Activated T-cell treated with anti-CD3 and anti-CD28 coated beads, Interleukin-2, amount 50 U/mL, for 72 hours (primary cell): ENCODE data around the gene HDGF. TPM values are rescaled to one million over a fixed set of nuclear protein-coding genes. Genes with fewer than 3 reads are reported as not detected.

ENCODE experiments used
- ATAC-seq, 2 donors: fragments of 150-1000 bp; cut with Tn5 transposase; replicated peaks in 1 of 2; 2 replicates each; pipeline ENCODE4 v1.10.0; 2021; ENCODE audit warnings: moderate library complexity in 2 of 2, mild to moderate bottlenecking in 1 of 2
- DNase-seq, 2 donors: peaks; one replicate each; pipeline ENCODE4 v3.0.0; 2021 to 2022; ENCODE audit warnings: mixed read lengths in 1 of 2
- H3K27ac Mint-ChIP-seq: one replicate; pipeline ENCODE4 v1.8.0; 2022; ENCODE audit warnings: mild to moderate bottlenecking, moderate library complexity, mixed read lengths
- H3K27me3 Mint-ChIP-seq: one replicate; pipeline ENCODE4 v1.8.0; 2022; ENCODE audit warnings: low read depth, mixed read lengths
- H3K36me3 Mint-ChIP-seq, 2 donors: one replicate each; pipeline ENCODE4 v1.8.0; 2022; ENCODE audit warnings: mixed read lengths in 2 of 2, mild to moderate bottlenecking in 1 of 2; ENCODE audit not compliant: insufficient read depth in 2 of 2
- H3K4me1 Mint-ChIP-seq: one replicate; pipeline ENCODE4 v1.8.0; 2022; ENCODE audit warnings: low read depth, mixed read lengths
- H3K4me3 Mint-ChIP-seq, 2 donors: one replicate each; pipeline ENCODE4 v1.8.0; 2022; ENCODE audit warnings: mild to moderate bottlenecking in 2 of 2, mixed read lengths in 2 of 2, moderate library complexity in 2 of 2
- H3K9me3 Mint-ChIP-seq, 2 donors: one replicate each; pipeline ENCODE4 v1.8.0; 2022; ENCODE audit warnings: mixed read lengths in 2 of 2
- total RNA-seq, 2 donors: library from RNA; stranded (reverse); gene quantifications; one replicate each; pipeline ENCODE4 v1.2.3, GENCODE V29; 2022

Gene HDGF
- total RNA-seq, 2 donors from 2014 or later, result 185 to 217 TPM

GRCh38 chr1:156747742-156748669 lies 3.5 kb downstream of the HDGF start:
- peak overlapping the region; percentile 93 for H3K27ac Mint-ChIP-seq
- H3K36me3 Mint-ChIP-seq, result peaks cover 15 to 17% of the 10 kb centered on the region in 2 donors
- ATAC-seq, result no peak
- H3K4me1 Mint-ChIP-seq, result peaks cover 59% of the 10 kb centered on the region
- no peak for DNase-seq
- H3K27me3 Mint-ChIP-seq, result no peaks in the 10 kb centered on the region
- no peaks in the 10 kb centered on the region for H3K9me3 Mint-ChIP-seq
- H3K4me3 Mint-ChIP-seq, result peak overlapping the region; percentile 89 to 92

GRCh38 chr1:156746728-156747631 lies 4.5 kb downstream of the HDGF start:
- peak overlapping the region; percentile 89 to 92 for H3K4me3 Mint-ChIP-seq
- no peaks in the 10 kb centered on the region for H3K9me3 Mint-ChIP-seq
- H3K27ac Mint-ChIP-seq, result peak overlapping the region; percentile 93
- peaks cover 65% of the 10 kb centered on the region for H3K4me1 Mint-ChIP-seq
- ATAC-seq (no peak), DNase-seq (peak; percentile 43 to 49)
- peaks cover 15 to 16% of the 10 kb centered on the region in 2 donors for H3K36me3 Mint-ChIP-seq
- no peaks in the 10 kb centered on the region for H3K27me3 Mint-ChIP-seq

DNA sequence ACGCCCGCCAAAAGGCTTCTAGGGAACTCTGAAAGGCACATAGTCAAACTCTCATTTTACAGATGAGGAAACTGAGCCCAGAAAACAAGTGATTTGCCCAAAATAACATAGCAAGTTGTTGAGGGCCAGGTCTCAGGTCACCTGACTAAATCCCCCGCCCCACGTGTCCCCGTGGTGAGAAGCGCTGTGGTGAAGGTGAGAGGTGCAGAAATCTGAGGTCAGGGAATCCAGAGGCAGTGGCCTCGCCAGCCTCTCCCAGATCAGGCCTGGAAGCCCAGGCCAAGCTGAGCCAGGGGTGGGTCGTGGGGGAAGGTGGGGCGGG lies 5.1 kb downstream of the HDGF start:
- Mint-ChIP-seq H3K27me3 (no peaks in the 10 kb centered on the region), H3K4me3 (peak overlapping the region; percentile 89 to 92), H3K9me3 (no peaks in the 10 kb centered on the region), H3K4me1 (peaks cover 71% of the 10 kb centered on the region), H3K36me3 (peaks cover 15% of the 10 kb centered on the region in 2 donors), H3K27ac (peak overlapping the region; percentile 76)
- DNase-seq, result no peak
- no peak for ATAC-seq

- H3K9me3 Mint-ChIP-seq, result no peaks in the 10 kb centered on the region
- H3K4me3 Mint-ChIP-seq, result peak overlapping the region; percentile 89 to 92
These were observed 5.6 kb downstream of the HDGF start for GRCh38 chr1:156745881-156746280.

GRCh38 chr1:156744786-156745419 lies 6.6 kb downstream of the HDGF start:
- Mint-ChIP-seq H3K36me3 (peaks cover 11 to 18% of the 10 kb centered on the region in 2 donors), H3K4me1 (peaks cover 73% of the 10 kb centered on the region), H3K4me3 (no peak overlapping the region), H3K27ac (peak overlapping the region; percentile 76), H3K9me3 (no peaks in the 10 kb centered on the region), H3K27me3 (no peaks in the 10 kb centered on the region)
- no peak for DNase-seq
- no peak for ATAC-seq

More at GRCh38 chr1:156745881-156746280, 5.6 kb downstream of the HDGF start:
- peak overlapping the region; percentile 76 for H3K27ac Mint-ChIP-seq
- ATAC-seq, result no peak
- H3K4me1 Mint-ChIP-seq, result peaks cover 74% of the 10 kb centered on the region
- no peaks in the 10 kb centered on the region for H3K27me3 Mint-ChIP-seq
- H3K36me3 Mint-ChIP-seq, result peaks cover 17% of the 10 kb centered on the region in 2 donors
- no peak for DNase-seq

DNA sequence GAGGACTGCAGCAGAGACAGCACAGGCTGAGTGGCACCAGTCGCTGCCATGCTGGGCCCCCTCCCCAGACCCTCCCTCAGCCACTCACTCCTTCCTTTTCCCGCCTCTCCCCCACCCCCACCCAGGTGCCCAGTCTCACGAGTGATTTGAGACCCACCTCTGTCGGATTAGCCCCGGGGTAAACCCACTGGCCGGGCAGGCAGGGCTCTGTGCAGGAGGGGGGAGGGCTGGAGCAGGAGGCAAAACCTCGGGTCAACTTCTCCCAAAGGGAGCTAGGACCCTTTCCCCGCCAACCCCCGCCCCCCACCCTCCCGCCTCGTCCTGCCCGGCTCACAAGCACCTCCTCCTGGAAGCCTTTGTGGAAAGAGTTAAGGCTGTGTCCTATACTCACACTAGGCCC lies 7.1 kb downstream of the HDGF start:
- ATAC-seq (no peak), DNase-seq (no peak)
- no peaks in the 10 kb centered on the region for H3K27me3 Mint-ChIP-seq
- no peak overlapping the region for H3K4me3 Mint-ChIP-seq
- peaks cover 7 to 18% of the 10 kb centered on the region in 2 donors for H3K36me3 Mint-ChIP-seq
- H3K4me1 Mint-ChIP-seq, result peaks cover 69% of the 10 kb centered on the region
- H3K9me3 Mint-ChIP-seq, result no peaks in the 10 kb centered on the region
- peak overlapping the region; percentile 72 for H3K27ac Mint-ChIP-seq

DNA sequence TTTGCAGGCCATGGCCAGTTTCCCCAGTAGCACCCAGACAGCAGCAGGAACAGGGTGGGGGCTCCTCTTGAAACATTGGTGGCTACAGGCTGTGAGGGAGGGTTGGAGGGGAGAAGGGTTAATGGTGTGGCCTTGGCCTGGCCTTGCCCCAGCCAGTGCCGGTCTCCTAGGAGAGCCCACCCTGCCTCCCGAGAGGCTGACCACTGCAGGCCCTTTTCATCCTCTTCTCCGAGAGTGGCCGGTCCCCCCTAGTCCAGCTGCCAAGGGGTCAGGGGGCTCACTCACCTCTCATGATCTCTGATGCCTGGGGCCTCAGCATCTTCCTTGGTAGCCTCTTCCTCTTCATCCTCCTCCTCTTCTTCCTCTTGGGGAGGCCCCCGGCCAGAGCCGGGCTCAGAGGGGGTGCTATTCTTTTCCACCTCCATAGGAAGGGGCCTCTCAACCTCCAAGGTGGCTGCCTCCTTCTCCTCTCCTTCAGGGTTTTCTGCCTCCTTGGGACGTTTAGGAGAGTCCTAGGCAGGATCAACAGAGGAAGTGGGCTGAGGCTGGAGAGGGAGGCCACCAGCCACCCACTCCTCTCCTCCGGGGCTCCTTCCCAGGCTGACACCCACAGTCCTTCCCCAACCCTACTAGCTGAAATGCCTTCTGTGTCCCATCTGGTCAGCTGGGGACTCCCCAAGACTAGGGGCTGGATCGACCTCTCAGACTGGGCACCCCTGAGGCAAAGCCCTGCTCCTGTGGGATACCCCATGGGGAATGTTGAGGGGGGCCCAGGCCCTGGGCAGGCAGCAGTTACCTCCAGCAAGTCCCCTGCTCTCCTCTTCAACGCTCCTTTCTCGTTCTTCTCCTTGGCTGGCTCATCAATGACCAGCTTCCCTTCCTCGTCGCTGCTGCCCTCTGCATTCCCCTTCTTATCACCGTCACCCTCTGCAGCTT lies 7.8 kb downstream of the HDGF start:
- Mint-ChIP-seq H3K36me3 (peaks cover 7 to 16% of the 10 kb centered on the region in 2 donors), H3K27ac (peak overlapping the region; percentile 72), H3K4me3 (peak overlapping the region in 1 of 2 donors; percentile 53), H3K4me1 (peaks cover 69% of the 10 kb centered on the region), H3K9me3 (no peaks in the 10 kb centered on the region), H3K27me3 (no peaks in the 10 kb centered on the region)
- DNase-seq, result no peak
- no peak for ATAC-seq

DNA sequence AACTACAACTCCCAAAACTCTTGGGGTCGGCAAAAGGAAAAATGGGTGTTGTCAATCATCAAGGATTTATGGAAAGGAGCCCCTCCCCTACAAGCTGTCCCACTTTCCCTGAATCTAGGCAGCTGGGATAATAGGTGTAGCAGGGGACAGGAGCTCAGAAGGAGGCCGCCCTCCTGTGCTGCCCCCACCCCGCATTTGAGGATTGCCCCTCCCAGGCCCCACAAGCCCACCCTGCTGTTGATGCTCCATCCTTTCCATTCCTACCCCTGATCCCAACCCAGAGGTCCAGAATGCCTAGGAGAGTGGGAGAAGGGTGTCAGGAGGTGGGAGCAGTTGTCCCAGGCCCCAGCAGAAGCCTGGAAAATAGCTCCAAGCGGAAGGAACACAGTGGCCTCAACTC lies 8.7 kb downstream of the HDGF start:
- peaks cover 62% of the 10 kb centered on the region for H3K4me1 Mint-ChIP-seq
- H3K27me3 Mint-ChIP-seq, result no peaks in the 10 kb centered on the region
- ATAC-seq (no peak), DNase-seq (no peak)
- peak overlapping the region in 1 of 2 donors; percentile 93 for H3K4me3 Mint-ChIP-seq
- peak overlapping the region; percentile 98 for H3K27ac Mint-ChIP-seq
- peaks cover 7 to 19% of the 10 kb centered on the region in 2 donors for H3K36me3 Mint-ChIP-seq
- no peaks in the 10 kb centered on the region for H3K9me3 Mint-ChIP-seq

- Mint-ChIP-seq H3K9me3 (no peaks in the 10 kb centered on the region), H3K27ac (peak overlapping the region; percentile 98), H3K4me3 (peak overlapping the region; percentile 93 to 100), H3K36me3 (peaks cover 7 to 19% of the 10 kb centered on the region in 2 donors), H3K4me1 (peaks cover 55% of the 10 kb centered on the region), H3K27me3 (no peaks in the 10 kb centered on the region)
- ATAC-seq, result peak in 1 of 2 donors; percentile 7
- no peak for DNase-seq
These were observed 9.5 kb downstream of the HDGF start for GRCh38 chr1:156742017-156742416.

DNA sequence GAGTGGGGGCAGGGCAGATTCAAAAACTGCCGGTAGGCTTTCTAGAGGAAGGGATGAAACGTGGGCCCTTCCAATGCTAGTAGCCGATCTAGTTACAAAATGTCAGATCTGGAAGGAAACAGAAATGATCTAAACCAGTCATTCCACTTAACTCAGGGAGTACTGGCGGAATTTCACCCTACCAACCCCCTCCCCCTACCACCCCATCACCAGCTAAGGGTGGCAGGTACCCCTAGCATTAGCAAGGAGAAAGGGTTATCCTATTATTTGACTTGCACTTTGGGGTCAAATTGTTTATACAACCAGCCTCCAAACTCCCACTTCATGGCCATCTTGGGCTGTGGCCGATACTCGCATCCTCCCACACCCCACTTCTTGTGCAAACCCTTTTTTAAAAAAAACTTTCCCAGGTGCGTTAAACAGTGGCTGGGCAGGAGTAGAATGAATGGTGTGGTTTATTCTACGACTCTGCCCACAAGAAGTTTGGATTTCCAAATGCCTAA lies 9.9 kb downstream of the HDGF start:
- peak overlapping the region; percentile 98 for H3K27ac Mint-ChIP-seq
- peak overlapping the region; percentile 93 to 100 for H3K4me3 Mint-ChIP-seq
- ATAC-seq (peak in 1 of 2 donors; percentile 32), DNase-seq (peak in 1 of 2 donors; percentile 49)
- no peaks in the 10 kb centered on the region for H3K9me3 Mint-ChIP-seq
- H3K27me3 Mint-ChIP-seq, result no peaks in the 10 kb centered on the region
- H3K36me3 Mint-ChIP-seq, result peaks cover 7 to 19% of the 10 kb centered on the region in 2 donors
- peaks cover 51% of the 10 kb centered on the region for H3K4me1 Mint-ChIP-seq

DNA sequence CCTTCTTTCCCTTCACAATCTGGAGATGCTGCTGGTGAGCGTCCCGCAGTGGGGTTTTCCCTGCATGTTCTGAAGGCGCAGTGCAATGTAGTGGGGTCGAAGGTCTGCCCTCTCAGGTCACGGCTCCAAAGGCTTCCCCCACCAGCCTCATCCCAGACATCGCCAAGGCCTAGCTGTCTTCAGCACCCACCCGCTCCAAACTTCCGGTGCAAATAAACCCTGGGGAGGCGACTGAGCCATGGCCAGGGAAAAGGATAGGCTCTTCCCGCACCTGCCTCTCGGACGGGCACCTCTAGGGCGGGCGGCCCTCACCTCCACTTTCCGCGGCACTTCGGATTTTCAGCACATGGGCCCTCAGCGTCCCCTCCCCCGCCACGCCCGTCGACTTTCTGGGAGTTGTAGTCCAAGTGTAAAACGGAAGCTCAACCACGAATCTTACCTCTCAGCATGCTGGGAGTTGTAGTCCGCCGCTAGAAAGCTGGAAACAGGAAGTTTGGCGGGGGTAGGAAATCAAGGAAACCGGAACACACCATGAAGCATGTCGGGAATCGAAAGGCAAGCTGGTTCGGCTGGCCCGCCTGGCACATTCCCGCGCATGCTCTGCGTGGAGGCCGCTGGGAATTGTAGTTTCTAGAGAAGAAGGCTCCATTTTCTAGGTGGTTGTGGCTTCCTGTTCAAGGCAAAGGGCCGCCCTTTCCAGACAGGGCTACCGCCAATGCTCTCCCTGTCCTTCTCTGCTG lies 10.6 kb downstream of the HDGF start, which contains the start of gene MRPL24:
MRPL24 (minus strand) TSS at position 348 of the 740 bp plus-strand sequence. CDS start 2,384 bp downstream, outside the sequence.
- DNase-seq (peak; percentile 95 to 96), ATAC-seq (peak; percentile 85 to 91)
- H3K27ac Mint-ChIP-seq, result peak within 1 kb of the TSS; percentile 98
- H3K9me3 Mint-ChIP-seq, result no peaks in the 10 kb centered on the region
- H3K27me3 Mint-ChIP-seq, result no peaks in the 10 kb centered on the region
- peak within 1 kb of the TSS; percentile 93 to 100 for H3K4me3 Mint-ChIP-seq
- peaks cover 7 to 17% of the 10 kb centered on the region in 2 donors for H3K36me3 Mint-ChIP-seq
- peaks cover 45% of the 10 kb centered on the region for H3K4me1 Mint-ChIP-seq
